Endothelial cell (in vitro differentiated cells): ENCODE results near the gene PNMA8C. TPM values are rescaled to one million over a fixed set of nuclear protein-coding genes. Genes with fewer than 3 reads are reported as not detected.
A peak's percentile ranks its signal among the peaks of the same experiment; 100 is the strongest.
"Not testable (repeated sequence)": the region's sequence is repeated elsewhere in the genome, so short reads cannot be mapped to it uniquely, and the experiment has no call there.

ENCODE experiments used
- DNase-seq: peaks from one replicate; pipeline ENCODE4 v3.0.0; 2021; ENCODE audit warnings: low spot score
- H3K27ac Mint-ChIP-seq: one replicate; pipeline ENCODE4 v1.8.0; 2021; ENCODE audit warnings: mixed read lengths, inconsistent platforms; ENCODE audit not compliant: unreplicated experiment
- H3K27me3 Mint-ChIP-seq: one replicate; pipeline ENCODE4 v1.8.0; 2021; ENCODE audit warnings: mild to moderate bottlenecking, moderate library complexity, mixed read lengths, inconsistent platforms; ENCODE audit not compliant: unreplicated experiment
- H3K36me3 Mint-ChIP-seq: one replicate; pipeline ENCODE4 v1.8.0; 2021; ENCODE audit warnings: mild to moderate bottlenecking, low read depth, mixed read lengths, inconsistent platforms; ENCODE audit not compliant: unreplicated experiment
- H3K4me1 Mint-ChIP-seq: one replicate; pipeline ENCODE4 v1.8.0; 2021; ENCODE audit warnings: mild to moderate bottlenecking, mixed read lengths, inconsistent platforms; ENCODE audit not compliant: unreplicated experiment
- H3K4me3 Mint-ChIP-seq: one replicate; pipeline ENCODE4 v1.8.0; 2021; ENCODE audit warnings: mild to moderate bottlenecking, mixed read lengths, inconsistent platforms; ENCODE audit not compliant: unreplicated experiment
- H3K9me3 Mint-ChIP-seq: one replicate; pipeline ENCODE4 v1.8.0; 2021; ENCODE audit warnings: mixed read lengths, inconsistent platforms; ENCODE audit not compliant: unreplicated experiment
- total RNA-seq: library from RNA; stranded (reverse); fragmentation: NEBNext Ultra II Directional; extraction: Animal tissue kit (Norgen Biotek cat#: 25700); gene quantifications from one replicate; pipeline ENCODE4 v1.2.1, GENCODE V29; 2021; ENCODE audit not compliant: unreplicated experiment
- TF ChIP-seq, protein P1 (sequence below): fragments of 200-600 bp; sonication (generic); IDR thresholded peaks from one replicate; pipeline ENCODE4 v1.5.0; 2021; ENCODE audit warnings: antibody characterized with exemption; ENCODE audit not compliant: unreplicated experiment

PNMA8C gene
- total RNA-seq, 1 donor from 2014 or later: 0.41 TPM

DNA sequence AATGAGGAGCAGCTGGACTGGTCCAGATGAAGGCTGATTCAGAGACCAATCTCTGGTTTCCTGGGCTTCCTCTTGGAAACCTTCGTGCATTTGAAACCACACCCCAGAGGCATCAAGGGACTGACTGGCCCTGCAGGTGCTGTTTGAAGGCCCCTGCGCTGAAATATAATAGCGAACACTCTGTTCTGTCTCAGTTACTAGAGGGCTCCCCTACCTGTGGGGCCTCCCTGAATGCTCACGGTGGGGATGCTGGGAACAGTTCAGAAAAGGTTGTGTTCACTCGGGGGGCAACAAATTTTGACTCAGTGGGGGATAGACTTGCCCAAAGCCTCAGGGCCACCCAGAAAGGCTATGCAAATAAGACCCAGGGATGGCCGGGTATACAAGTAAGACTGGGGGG lies 21.8 kb downstream of the PNMA8C start:
- peaks cover 11% of the 10 kb centered on the region for H3K27me3 Mint-ChIP-seq
- peaks cover 3% of the 10 kb centered on the region for H3K36me3 Mint-ChIP-seq
- no peak for DNase-seq
- H3K9me3 Mint-ChIP-seq: no peaks in the 10 kb centered on the region
- peaks cover 30% of the 10 kb centered on the region for H3K4me1 Mint-ChIP-seq
- TF ChIP-seq, protein P1, sequence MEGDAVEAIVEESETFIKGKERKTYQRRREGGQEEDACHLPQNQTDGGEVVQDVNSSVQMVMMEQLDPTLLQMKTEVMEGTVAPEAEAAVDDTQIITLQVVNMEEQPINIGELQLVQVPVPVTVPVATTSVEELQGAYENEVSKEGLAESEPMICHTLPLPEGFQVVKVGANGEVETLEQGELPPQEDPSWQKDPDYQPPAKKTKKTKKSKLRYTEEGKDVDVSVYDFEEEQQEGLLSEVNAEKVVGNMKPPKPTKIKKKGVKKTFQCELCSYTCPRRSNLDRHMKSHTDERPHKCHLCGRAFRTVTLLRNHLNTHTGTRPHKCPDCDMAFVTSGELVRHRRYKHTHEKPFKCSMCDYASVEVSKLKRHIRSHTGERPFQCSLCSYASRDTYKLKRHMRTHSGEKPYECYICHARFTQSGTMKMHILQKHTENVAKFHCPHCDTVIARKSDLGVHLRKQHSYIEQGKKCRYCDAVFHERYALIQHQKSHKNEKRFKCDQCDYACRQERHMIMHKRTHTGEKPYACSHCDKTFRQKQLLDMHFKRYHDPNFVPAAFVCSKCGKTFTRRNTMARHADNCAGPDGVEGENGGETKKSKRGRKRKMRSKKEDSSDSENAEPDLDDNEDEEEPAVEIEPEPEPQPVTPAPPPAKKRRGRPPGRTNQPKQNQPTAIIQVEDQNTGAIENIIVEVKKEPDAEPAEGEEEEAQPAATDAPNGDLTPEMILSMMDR: no peak
- H3K27ac Mint-ChIP-seq: no peak overlapping the region
- H3K4me3 Mint-ChIP-seq: no peak overlapping the region

DNA sequence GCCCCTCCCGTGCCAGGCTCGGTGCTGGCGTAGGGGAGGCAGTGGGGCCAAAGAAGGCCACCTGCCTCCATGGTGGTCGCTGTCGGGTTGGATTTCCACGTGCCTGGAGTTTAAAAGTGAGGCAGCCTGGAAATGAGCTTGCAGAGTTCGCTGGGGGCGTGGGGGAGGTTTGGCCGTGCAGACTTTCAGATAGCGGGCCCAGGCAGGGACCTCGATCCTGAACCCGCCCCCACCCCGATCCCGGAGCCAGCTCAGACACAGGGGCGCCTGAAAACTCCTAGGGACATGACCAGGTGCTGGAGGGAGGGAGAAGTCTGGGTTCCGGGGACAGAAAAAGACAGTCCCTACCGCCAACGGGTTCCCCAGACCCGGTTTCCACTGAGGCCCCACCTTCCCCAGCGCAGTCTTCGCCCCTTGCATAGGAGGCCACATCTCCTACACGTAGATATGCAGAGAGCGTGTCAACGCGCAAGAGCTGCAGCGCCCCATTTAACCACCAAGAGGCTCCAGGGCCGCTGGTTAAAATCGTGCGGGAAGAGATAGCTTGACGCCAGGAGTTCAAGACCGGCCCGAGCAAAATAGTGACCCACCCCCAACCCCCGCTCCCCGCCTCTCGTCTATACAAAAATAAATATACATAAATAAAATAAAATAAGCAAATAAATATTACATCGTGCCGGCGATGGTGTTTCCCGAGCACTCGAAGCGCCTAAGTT lies 23.8 kb downstream of the PNMA8C start:
- DNase-seq: no peak
- H3K27ac Mint-ChIP-seq: no peak overlapping the region
- peaks cover 26% of the 10 kb centered on the region for H3K4me1 Mint-ChIP-seq
- no peaks in the 10 kb centered on the region for H3K9me3 Mint-ChIP-seq
- H3K27me3 Mint-ChIP-seq: peaks cover 11% of the 10 kb centered on the region
- H3K4me3 Mint-ChIP-seq: no peak overlapping the region
- H3K36me3 Mint-ChIP-seq: peaks cover 3% of the 10 kb centered on the region
- TF ChIP-seq, protein P1: no peak

DNA sequence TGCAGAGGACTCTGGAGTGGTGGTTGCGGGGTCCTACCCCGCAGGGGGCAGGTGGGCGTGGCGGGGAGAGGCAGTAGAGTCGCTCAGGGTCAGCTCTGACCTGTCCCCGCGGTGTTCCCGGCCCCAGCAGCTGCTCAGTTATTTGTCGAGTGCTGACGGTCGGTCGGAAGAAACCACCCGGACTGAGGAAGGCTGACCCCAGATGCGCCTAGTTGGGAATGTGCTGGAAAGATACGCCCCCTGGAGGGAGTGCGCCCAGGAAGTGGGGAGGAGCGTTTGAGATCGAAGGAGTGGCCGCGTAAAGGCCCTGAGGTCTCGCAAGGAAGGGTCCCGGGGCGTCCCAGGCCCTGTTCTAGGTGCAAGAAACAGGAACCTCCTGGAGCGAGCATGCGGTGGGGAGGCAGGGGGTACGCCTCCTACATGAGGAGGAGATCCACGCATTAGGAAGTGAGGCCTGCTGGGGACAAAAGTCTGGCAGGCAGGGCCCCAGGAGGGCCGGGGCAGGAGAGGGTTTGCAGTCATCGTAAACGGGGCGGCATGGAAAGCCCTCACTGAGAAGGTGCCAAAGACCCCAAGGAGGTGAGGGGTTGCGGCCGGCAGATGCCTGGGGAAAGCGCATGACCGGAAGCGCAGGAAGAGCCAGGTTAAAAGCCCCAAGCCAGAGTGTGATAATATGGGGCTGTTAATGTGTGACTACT lies 24.5 kb downstream of the PNMA8C start:
- Mint-ChIP-seq H3K4me3 (peak overlapping the region; percentile 65), H3K9me3 (no peaks in the 10 kb centered on the region), H3K4me1 (peaks cover 26% of the 10 kb centered on the region), H3K36me3 (peaks cover 3% of the 10 kb centered on the region), H3K27me3 (peaks cover 11% of the 10 kb centered on the region), H3K27ac (no peak overlapping the region)
- TF ChIP-seq, protein P1: no peak
- peak; percentile 41 for DNase-seq

DNA sequence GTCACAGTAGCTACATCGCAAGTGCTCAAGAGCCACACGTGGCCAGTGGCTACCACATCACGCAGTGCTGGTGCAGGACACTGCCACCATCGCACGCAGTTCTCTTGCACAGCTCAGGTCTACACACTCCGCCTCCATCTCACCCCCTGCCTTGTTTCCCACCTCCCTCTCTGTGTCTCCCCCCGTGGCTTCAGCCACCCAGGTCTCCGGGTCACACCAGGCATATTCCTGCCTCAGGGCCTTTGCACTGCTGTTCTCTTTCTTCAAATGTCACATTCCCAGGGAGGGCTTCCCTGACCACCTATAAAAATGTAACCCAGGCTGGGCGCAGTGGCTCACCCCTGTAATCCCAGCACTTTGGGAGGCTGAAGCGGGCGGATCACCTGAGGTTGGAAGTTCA lies 26.0 kb downstream of the PNMA8C start:
- no peak overlapping the region for H3K4me3 Mint-ChIP-seq
- no peak overlapping the region for H3K27ac Mint-ChIP-seq
- DNase-seq: no peak
- TF ChIP-seq, protein P1: no peak
- H3K36me3 Mint-ChIP-seq: peaks cover under 1% of the 10 kb centered on the region
- H3K4me1 Mint-ChIP-seq: peaks cover 15% of the 10 kb centered on the region
- no peaks in the 10 kb centered on the region for H3K9me3 Mint-ChIP-seq
- H3K27me3 Mint-ChIP-seq: peaks cover 7% of the 10 kb centered on the region

DNA sequence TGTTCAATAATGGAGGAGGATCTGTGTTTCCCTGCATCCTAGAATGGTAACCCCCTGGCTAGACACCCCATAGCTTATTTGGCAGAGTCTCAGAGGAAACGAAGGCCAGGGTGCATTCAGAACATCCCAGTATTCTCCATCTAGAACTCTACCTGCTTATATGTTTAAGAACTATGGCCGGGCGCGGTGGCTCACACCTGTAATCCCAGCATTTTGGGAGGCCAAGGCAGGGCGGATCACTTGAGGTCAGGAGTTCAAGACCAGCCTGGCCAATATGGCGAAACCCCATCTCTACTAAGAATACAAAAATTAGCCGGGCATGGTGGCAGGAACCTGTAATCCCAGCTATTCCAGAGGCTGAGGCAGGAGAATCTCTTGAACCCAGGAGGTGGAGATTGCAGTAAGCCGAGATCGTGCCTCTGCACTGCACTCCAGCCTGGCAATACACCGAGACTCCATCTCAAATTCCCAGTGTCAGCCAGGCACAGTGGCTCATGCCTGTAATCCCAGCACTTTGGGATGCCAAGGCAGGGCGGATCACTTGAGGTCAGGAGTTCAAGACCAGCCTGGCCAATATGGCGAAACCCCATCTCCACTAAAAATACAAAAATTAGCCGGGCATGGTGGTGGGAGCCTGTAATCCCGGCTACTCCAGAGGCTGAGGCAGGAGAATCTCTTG lies 30.8 kb downstream of the PNMA8C start:
- DNase-seq, H3K4me3 Mint-ChIP-seq, H3K36me3 Mint-ChIP-seq, H3K4me1 Mint-ChIP-seq, H3K27me3 Mint-ChIP-seq, H3K9me3 Mint-ChIP-seq, H3K27ac Mint-ChIP-seq: not testable (repeated sequence)
